Transverse colon (tissue), 3 donors: ENCODE results near the gene VMP1.
A peak's percentile ranks its signal among the peaks of the same experiment; 100 is the strongest.

Experiments used
- CTCF ChIP-seq, 5 experiments: fragments of 200-600 bp in 3 of 5; fragments of 450-650 bp in 2 of 5; sonication (generic) in 3 of 5; IDR thresholded peaks; 1 replicate in 2 of 5; 2 replicates in 3 of 5; pipeline ENCODE4 v1.5.1; 2016 to 2017; ENCODE audit warnings: antibody characterized with exemption in 5 of 5, inconsistent platforms in 3 of 5, mild to moderate bottlenecking in 2 of 5, moderate library complexity in 1 of 5
- POLR2A ChIP-seq: fragments of 450-650 bp; IDR thresholded peaks from one replicate; pipeline ENCODE4 v1.6.1; 2016; ENCODE audit warnings: antibody characterized with exemption, mild to moderate bottlenecking, moderate library complexity

DNA sequence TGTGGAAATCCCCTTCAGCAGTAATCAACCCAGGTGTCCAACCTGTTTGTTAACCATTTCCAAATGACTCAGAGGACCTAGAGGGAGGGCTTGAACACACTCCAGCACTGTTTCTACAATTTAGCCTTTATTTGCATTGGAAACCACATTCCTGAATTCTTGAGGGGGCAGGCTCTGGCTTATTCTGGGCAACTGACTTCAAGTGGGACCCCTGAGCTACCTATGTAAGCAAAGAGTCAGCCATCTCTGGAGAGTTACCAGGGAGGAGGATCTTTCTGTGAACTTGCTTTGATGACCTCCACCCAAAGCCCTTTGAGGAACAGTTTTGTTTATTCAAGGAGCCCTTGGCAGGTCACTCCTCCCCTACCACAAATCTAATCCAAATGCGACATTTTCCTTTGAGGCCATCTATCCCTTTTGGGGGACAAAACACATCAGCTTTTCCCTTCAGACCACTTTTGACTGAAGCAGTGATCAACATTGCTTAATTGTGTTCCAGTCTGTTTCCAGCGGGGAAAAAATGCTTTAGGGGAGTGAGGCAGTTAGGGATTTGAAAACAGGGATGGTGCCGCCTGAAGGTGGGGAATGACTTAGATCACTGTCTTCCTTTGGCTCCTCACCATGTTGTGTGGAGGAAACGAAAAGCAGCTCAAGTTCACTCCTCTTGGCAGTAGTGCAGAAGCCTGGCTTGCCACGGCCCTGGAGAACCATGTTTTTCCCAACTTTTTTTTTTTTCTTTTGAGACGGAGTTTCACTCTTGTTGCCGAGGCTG, 139.1 kb downstream of the VMP1 start:
- TF ChIP-seq POLR2A (peak; percentile 13), CTCF (IDR thresholded peaks at IDR 0.05) (peak in 1 of 5 experiments; percentile 14)
